Spleen (tissue), 11 donors: ENCODE results near the gene KRT16. TPM values are rescaled to one million over a fixed set of nuclear protein-coding genes. Genes with fewer than 3 reads are reported as not detected.

ENCODE experiments used
- DNase-seq: peaks from one replicate; pipeline ENCODE4 v3.0.0-alpha.2; 2020
- H3K27ac ChIP-seq, 8 donors: fragments of 200-600 bp; sonication (generic) in 7 of 8; 1 replicate in 4 of 8; 2 replicates in 4 of 8; pipeline versions ENCODE4 v1.5.0 to v1.8.0; 2016 to 2021; ENCODE audit warnings: inconsistent platforms in 4 of 8, mild to moderate bottlenecking in 4 of 8, moderate library complexity in 1 of 8
- H3K27me3 ChIP-seq, 7 donors: fragments of 200-600 bp; sonication (generic) in 6 of 7; replicated peaks in 1 of 7; 1 replicate in 4 of 7; 2 replicates in 3 of 7; pipeline versions ENCODE4 v1.5.0 to v1.8.0; 2016 to 2021; ENCODE audit warnings: inconsistent platforms in 3 of 7, mild to moderate bottlenecking in 1 of 7
- H3K36me3 ChIP-seq, 6 donors: fragments of 200-600 bp; sonication (generic) in 5 of 6; 1 replicate in 4 of 6; 2 replicates in 2 of 6; pipeline versions ENCODE4 v1.5.0 to v1.8.0; 2016 to 2021; ENCODE audit warnings: inconsistent platforms in 2 of 6
- H3K4me1 ChIP-seq, 6 donors: fragments of 200-600 bp; sonication (generic) in 5 of 6; 1 replicate in 3 of 6; 2 replicates in 3 of 6; pipeline versions ENCODE4 v1.5.0 to v1.8.0; 2016 to 2021; ENCODE audit warnings: inconsistent platforms in 3 of 6
- H3K4me3 ChIP-seq, 8 donors: fragments of 200-600 bp; sonication (generic) in 7 of 8; 1 replicate in 4 of 8; 2 replicates in 4 of 8; pipeline versions ENCODE4 v1.5.0 to v1.8.0; 2016 to 2021; ENCODE audit warnings: inconsistent platforms in 4 of 8, mild to moderate bottlenecking in 4 of 8, moderate library complexity in 2 of 8
- H3K9me3 ChIP-seq, 8 donors: fragments of 200-600 bp; sonication (generic) in 7 of 8; 1 replicate in 4 of 8; 2 replicates in 4 of 8; pipeline versions ENCODE4 v1.5.0 to v1.8.0; 2016 to 2021; ENCODE audit warnings: inconsistent platforms in 4 of 8
- POLR2A ChIP-seq, 3 donors: fragments of 450-650 bp; IDR thresholded peaks; one replicate each; pipeline ENCODE4 v1.5.1; 2017; ENCODE audit warnings: antibody characterized with exemption in 3 of 3, mild to moderate bottlenecking in 1 of 3
- POLR2AphosphoS5 ChIP-seq, 3 donors: sonication (generic); formaldehyde crosslinking; IDR thresholded peaks; one replicate each; pipeline ENCODE4 v1.5.1; 2017; ENCODE audit warnings: antibody characterized with exemption in 3 of 3
- WGBS, 5 donors: extraction: QIAGEN DNeasy Blood & Tissue Kit in 3 of 5; methylation state at CpG; one replicate each; pipeline versions ENCODE4 v1.1.5 to v1.1.7; 2013 to 2018; 5-methylcytosine and 5-hydroxymethylcytosine counted together
- intact Hi-C: fragments of 100-400 bp; cut with DNase I; formaldehyde crosslinking; loops from one replicate; pipeline ENCODE4 v1.15.0; 2023; ENCODE audit warnings: low total_unique reads
- polyA plus RNA-seq, 3 donors: library from polyadenylated mRNA; stranded (reverse); fragments of 200-250 nt; gene quantifications; one replicate each; pipeline ENCODE4 v1.2.1, GENCODE V29; 2013
- total RNA-seq, 7 donors: library from RNA; depleted of rRNA in 3 of 7; stranded (reverse); fragments of >200 nt in 3 of 7; fragmentation: NEBNext Ultra II Directional in 4 of 7; extraction: Animal tissue kit (Norgen Biotek cat#: 25700) in 4 of 7; gene quantifications; one replicate each; pipeline versions ENCODE4 v1.1.0 to v1.2.1, GENCODE V29; 2016 to 2021
- TF ChIP-seq, protein P1 (sequence below), 11 experiments: fragments of 200-600 bp in 7 of 11; fragments of 450-650 bp in 4 of 11; sonication (generic) in 4 of 11; IDR thresholded peaks in 8 of 11; conservative IDR thresholded peaks in 3 of 11; 1 replicate in 7 of 11; 2 replicates in 4 of 11; pipeline versions ENCODE4 v1.4.0 to v1.8.0; 2016 to 2021; ENCODE audit warnings: antibody characterized with exemption in 11 of 11, inconsistent platforms in 4 of 11, mild to moderate bottlenecking in 1 of 11
- donor health status: healthy with polysubstance abuse.
- donor health status: DM: no; HTN: no; CAD: no; lungs with moderate emphysema.
- donor health status: DM: no; HTN: no; CAD: no.
- donor health status: Bipolar disorder and iron deficiency.
- donor health status: healthy.
- donor health status: DM: no; HTN: no; CAD: no.
- donor health status: DM: yes; HTN: yes; CAD: no.

Gene KRT16
- total and polyA plus RNA-seq, 10 donors, result 0.07 to 0.19 TPM; not detected in 8

DNA sequence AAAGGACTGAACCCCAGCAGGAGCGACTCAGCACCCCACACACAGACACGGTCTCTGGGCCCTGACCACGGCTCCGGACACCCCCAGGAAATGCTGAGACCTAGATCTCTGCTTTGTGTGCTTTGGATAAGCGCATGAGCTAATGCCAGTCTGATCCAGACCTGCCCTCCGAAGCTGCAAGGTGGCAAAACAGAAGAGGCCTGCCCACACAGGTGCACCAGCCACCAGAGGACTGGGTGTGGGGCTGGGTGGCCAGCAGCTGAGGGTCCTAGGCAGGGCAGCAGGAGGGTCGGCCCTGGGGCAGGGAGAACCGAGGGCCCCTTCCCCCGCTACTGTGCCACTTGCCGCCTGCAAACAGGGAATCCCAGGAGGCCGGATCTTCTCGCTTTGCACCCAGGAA, 45.4 kb upstream of the KRT16 start:
- WGBS, 5 donors, result 81 to 91% (median 86%) methylated on average over 10 to 12 of the region's 12 CpGs
- no peaks in the 10 kb centered on the region for H3K9me3 ChIP-seq
- H3K27me3 ChIP-seq, result no peaks in the 10 kb centered on the region
- intact Hi-C loops, result no loop called here
- DNase-seq, result peak; percentile 51
- H3K27ac ChIP-seq, result no peak overlapping the region
- TF ChIP-seq, protein P1, sequence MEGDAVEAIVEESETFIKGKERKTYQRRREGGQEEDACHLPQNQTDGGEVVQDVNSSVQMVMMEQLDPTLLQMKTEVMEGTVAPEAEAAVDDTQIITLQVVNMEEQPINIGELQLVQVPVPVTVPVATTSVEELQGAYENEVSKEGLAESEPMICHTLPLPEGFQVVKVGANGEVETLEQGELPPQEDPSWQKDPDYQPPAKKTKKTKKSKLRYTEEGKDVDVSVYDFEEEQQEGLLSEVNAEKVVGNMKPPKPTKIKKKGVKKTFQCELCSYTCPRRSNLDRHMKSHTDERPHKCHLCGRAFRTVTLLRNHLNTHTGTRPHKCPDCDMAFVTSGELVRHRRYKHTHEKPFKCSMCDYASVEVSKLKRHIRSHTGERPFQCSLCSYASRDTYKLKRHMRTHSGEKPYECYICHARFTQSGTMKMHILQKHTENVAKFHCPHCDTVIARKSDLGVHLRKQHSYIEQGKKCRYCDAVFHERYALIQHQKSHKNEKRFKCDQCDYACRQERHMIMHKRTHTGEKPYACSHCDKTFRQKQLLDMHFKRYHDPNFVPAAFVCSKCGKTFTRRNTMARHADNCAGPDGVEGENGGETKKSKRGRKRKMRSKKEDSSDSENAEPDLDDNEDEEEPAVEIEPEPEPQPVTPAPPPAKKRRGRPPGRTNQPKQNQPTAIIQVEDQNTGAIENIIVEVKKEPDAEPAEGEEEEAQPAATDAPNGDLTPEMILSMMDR (IDR thresholded peaks at IDR 0.05 in 8 of 11, conservative IDR thresholded peaks at IDR 0.05 in 3 of 11), result no peak
- no peak for TF ChIP-seq POLR2A (IDR thresholded peaks at IDR 0.05)
- no peak for TF ChIP-seq POLR2AphosphoS5 (IDR thresholded peaks at IDR 0.05)
- no peaks in the 10 kb centered on the region for H3K36me3 ChIP-seq
- H3K4me3 ChIP-seq, result no peak overlapping the region
- H3K4me1 ChIP-seq, result peaks cover 2 to 7% (median 5%) of the 10 kb centered on the region in 6 donors

DNA sequence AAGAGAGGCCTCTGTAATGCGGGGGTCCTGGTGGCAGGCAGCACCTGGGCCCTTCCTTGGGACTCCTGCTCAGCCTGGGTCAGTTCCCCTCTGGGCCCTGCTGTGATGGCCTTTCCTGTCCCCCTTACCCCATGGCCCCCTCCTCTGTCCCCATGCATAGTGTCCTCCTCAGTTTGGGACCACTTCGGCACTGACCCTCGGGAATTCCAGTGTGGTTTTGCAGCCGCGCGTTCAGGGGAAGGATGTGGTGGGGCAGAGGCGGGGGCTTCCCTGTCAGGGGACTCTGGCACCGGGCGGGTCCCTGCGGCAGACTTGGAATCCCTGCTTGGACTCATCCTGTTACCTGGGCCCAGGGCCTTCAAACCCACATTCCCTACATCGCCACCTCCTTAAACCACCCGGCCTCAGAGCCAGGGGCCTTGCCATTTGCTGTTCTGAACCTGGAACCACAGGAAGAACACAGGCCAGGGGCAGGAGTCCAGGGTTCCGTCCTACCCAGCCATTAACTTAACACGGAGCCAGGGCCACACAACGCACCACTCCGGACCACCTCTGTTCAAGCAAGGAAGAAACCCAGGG, 44.7 kb upstream of the KRT16 start:
- Histone ChIP-seq H3K27ac (no peak overlapping the region), H3K27me3 (no peaks in the 10 kb centered on the region), H3K4me1 (no peaks in the 10 kb centered on the region), H3K9me3 (no peaks in the 10 kb centered on the region), H3K4me3 (no peak overlapping the region), H3K36me3 (no peaks in the 10 kb centered on the region)
- peak; percentile 56 for DNase-seq
- WGBS, 5 donors, result 42 to 84% (median 50%) methylated on average over 8 to 16 of the region's 16 CpGs
- intact Hi-C loops, result no loop called here
- TF ChIP-seq POLR2AphosphoS5 (IDR thresholded peaks at IDR 0.05), result no peak
- no peak for TF ChIP-seq POLR2A (IDR thresholded peaks at IDR 0.05)
- TF ChIP-seq, protein P1 (IDR thresholded peaks at IDR 0.05 in 8 of 11, conservative IDR thresholded peaks at IDR 0.05 in 3 of 11), result no peak

DNA sequence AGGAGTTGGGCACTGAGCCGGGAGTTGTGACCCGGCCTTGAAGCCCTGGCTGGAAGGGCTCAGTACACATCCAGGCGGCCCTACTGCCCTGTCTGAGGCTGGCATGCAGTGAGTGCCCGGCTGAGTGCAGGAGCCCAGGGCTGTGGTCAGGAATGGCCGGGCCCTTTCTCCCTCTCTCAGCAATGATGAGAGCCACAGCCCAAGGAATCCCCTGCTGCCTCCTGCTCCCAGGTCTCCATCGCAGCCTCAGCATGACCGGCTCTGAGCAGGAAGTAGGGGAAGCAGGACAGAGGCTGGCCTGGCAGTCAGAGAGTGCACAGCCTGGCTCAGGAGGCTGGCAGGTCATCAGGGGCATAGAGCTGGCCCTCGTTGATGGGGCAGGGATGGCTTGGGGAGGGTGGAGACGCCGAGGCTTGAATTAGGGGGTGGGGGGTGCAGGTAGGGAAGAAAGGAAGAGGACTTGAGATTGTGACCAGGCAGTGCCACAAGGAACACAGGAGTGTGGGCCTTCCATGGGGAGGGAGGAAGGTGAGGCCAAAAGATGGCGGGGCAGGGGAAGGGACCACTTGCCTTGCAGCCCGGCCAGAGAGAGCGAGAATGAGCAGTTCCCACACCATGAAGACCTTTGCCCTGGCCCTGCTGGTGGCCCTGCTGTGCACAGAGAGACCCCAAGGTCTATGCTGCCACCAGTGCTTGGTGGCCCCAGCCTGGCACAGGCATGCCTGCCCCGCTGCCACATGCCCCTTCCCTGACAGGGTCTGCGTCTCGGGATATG, 43.9 kb upstream of the KRT16 start:
- Histone ChIP-seq H3K9me3 (no peaks in the 10 kb centered on the region), H3K36me3 (no peaks in the 10 kb centered on the region), H3K4me3 (no peak overlapping the region), H3K27ac (no peak overlapping the region), H3K4me1 (no peaks in the 10 kb centered on the region), H3K27me3 (no peaks in the 10 kb centered on the region)
- WGBS, 5 donors, result 70 to 89% (median 82%) methylated on average over 12 to 16 of the region's 16 CpGs
- peak; percentile 65 for DNase-seq
- TF ChIP-seq, protein P1 (IDR thresholded peaks at IDR 0.05 in 8 of 11, conservative IDR thresholded peaks at IDR 0.05 in 3 of 11), result no peak
- no peak for TF ChIP-seq POLR2AphosphoS5 (IDR thresholded peaks at IDR 0.05)
- no peak for TF ChIP-seq POLR2A (IDR thresholded peaks at IDR 0.05)
- intact Hi-C loops, result no loop called here

DNA sequence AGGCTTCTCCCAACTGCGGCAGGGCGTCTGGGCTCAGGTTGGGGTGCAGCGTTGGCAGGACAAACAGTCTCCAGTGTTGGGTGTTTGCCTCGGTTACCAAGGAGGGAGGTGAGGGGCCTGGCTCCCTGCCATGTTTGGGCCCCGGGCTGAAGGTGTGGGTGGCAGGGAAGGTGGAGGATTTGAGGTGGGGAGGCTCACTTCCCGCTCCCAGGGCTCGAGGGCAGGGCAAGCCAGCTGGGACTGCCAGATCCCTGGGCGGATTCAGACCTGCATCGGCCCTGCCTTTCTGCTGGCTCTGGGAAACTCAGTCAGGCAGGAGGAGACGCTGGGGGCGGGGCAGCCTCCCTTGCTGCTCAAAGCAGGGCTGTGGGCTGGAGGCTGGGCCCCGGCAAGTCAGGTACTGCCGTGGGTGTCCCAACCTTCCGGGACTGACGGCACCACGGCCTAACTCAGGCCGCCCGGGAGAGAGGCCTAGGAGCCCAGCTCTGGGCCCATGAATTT, 43.1 kb upstream of the KRT16 start:
- Histone ChIP-seq H3K27ac (no peak overlapping the region), H3K9me3 (no peaks in the 10 kb centered on the region), H3K27me3 (no peaks in the 10 kb centered on the region), H3K36me3 (no peaks in the 10 kb centered on the region), H3K4me3 (no peak overlapping the region), H3K4me1 (no peaks in the 10 kb centered on the region)
- intact Hi-C loops, result no loop called here
- 77 to 82% (median 81%) methylated on average over 11 to 18 of the region's 18 CpGs for WGBS, 5 donors
- DNase-seq, result peak; percentile 72
- TF ChIP-seq, protein P1 (IDR thresholded peaks at IDR 0.05 in 8 of 11, conservative IDR thresholded peaks at IDR 0.05 in 3 of 11), result no peak
- TF ChIP-seq POLR2AphosphoS5 (IDR thresholded peaks at IDR 0.05) (no peak), POLR2A (IDR thresholded peaks at IDR 0.05) (no peak)
